GM21367 (cell line): ENCODE data around the gene RNF44.
A peak's percentile ranks its signal among the peaks of the same experiment; 100 is the strongest.

Experiments
- ATAC-seq: cut with Tn5 transposase; IDR thresholded peaks from one replicate; pipeline ENCODE4 v1.9.1; 2021; ENCODE audit not compliant: unreplicated experiment

Gene RNF44

GRCh38 chr5:176536902-176537553 is at the start of gene RNF44:
Gene RNF44 (minus strand): TSS chr5:176537402. CDS start chr5:176532472, 4,930 bp downstream.
- peak; percentile 41 for ATAC-seq

- no peak for ATAC-seq
Observed at GRCh38 chr5:176583076-176583475, 45.9 kb upstream of the RNF44 start.

DNA sequence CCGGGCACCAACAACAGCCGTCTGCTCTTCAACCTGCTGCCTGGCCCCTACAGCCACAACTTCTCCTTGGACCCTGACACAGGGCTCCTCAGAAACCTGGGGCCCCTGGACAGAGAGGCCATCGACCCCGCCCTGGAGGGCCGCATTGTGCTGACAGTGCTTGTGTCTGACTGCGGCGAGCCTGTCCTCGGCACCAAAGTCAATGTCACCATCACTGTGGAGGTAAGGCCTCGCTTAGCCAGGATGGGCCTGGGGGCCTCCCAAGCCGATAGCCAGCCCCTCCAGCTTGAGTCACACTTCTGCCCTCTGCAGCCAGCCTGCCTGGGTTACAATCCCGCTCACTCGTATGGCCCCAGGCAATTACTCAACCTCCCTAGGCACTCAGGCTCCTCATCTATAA is 44.2 kb upstream of the RNF44 start:
- ATAC-seq: no peak

- no peak for ATAC-seq
Observed at GRCh38 chr5:176579323-176579722, 42.1 kb upstream of the RNF44 start.

- ATAC-seq: no peak
Observed at GRCh38 chr5:176578391-176578808, 41.2 kb upstream of the RNF44 start.

DNA sequence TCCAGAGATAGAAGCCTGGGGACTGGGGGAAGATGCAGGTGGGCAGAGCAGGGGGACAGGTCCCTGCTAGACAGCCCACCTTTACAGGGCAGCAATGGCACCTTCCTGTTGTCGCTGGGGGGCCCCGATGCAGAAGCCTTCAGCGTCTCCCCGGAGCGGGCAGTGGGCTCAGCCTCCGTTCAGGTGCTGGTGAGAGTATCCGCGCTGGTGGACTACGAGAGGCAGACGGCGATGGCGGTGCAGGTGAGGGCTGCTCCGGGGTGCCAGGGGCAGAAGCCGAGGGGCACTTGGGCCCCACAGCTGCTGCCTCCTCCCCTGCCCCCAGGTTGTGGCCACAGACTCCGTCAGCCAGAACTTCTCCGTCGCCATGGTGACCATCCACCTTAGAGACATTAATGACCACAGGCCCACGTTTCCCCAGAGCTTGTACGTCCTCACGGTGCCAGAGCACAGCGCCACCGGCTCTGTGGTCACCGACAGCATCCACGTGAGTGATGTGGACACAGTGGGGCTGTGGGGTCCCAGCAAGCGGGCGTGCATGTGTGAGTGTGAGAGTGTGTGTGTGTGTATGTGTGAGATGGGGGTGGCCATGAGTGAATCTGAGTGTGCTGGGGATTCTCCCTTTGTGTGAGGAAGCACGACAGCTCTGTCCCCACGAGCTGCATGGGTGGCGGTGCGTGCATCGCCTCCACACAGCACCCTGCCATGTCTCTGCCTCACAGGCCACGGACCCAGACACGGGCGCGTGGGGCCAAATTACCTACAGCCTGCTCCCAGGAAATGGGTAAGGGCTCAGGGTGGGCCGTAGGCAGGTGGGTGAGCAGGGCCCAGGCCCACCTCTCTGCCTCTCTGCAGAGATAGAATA is 40.3 kb upstream of the RNF44 start:
- ATAC-seq: no peak

DNA sequence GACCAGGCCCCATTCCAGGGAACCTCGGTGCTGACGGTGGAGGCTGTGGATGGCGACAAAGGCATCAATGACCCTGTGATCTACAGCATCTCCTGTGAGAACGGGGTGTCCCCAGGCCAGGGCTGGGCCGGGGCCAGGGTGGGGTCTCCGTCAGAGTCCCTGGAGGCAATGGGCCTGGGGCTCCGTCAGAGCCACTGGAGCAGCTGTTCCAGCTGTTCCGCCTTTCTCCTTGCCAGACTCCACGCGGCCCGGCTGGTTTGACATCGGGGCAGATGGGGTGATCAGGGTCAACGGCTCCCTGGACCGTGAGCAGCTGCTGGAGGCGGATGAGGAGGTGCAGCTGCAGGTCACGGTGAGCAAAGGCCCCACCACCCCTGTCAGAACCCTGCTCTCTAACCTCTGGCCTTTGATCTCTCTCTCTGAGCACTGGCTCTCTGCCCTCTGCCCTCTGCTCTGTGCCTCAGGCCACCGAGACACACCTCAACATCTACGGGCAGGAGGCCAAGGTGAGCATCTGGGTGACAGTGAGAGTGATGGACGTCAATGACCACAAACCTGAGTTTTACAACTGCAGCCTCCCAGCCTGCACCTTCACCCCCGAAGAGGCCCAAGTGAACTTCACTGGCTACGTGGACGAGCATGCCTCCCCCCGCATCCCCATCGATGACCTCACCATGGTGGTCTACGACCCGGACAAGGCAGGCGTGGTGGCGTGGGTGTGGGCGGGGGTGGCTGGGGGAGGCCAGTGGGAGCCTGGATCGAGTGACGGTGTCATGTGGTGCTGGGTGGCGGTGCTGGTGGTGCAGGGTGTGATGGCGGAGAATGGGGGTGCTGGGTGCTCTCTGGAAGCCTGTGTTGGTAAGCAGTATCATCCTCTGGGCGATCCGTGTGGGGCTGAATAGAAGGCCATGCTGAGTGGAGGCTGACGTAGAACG is 38.6 kb upstream of the RNF44 start:
- no peak for ATAC-seq

DNA sequence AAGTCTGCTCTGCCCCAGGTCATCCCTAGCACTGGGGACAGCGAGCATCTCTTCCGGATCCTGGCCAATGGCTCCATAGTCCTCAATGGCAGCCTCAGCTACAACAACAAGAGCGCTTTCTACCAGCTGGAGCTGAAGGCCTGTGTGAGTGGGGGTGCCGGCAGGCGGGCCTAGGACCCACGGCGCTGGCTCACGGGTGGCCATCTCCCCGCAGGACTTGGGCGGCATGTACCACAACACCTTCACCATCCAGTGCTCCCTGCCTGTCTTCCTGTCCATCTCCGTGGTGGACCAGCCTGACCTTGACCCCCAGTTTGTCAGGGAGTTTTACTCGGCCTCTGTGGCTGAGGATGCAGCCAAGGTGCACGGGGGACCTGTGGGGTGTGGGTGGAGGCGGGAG is 37.9 kb upstream of the RNF44 start:
- no peak for ATAC-seq

GRCh38 chr5:176574297-176574591 is 37.0 kb upstream of the RNF44 start:
- no peak for ATAC-seq

DNA sequence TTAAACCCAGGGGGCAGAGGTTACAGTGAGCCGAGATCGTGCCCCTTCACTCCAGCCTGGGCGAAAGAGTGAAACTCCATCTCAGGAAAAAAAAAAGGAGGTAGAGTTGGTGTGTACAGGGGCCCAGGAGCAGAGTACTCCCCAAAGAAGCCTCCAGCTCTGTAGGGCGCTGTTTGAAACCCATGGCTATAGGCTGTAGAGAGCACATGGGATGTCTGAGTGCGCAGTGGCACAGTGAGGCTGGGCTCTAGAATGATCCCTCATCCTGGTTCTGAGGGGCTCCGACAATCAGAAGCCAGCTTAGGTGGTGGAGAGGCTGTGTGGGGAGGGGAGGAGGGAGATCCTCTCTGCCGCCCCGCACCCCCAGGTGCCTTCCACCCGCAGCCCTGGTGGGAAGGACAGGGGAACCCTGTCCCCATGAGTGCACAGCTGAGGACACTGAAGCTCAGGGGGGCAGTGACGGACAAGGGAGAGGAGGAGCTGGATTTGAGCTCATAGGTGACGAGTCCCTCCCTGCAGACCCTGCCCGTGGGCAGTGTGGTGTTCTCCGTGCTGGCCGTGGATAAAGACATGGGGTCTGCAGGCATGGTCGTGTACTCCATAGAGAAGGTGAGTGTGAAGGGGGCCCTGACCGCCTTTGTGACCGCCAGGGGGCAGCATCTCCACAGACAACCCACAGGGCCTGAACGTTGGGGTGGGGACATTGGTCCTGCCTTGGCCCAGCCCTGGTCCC is 36.5 kb upstream of the RNF44 start:
- ATAC-seq: no peak

DNA sequence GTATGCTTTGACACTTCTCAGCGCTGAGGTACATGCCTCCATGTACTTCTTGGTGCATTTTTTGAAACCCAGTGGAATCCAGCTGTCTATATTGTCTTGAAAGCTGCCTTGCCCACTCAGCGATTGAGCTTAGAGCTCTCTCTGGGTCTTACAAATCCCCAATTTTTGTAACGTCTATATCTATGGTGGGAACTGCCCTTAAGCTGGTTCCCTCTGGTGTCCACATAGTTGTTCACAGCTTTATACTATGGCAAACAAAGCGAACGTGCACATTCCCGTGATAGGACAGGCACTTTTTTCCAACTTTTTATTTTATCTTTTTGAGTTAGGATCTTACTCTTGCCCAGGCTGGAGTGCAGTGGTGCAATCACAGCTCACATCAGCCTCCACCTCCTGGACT is 32.8 kb upstream of the RNF44 start:
- ATAC-seq: no peak

- no peak for ATAC-seq
Observed at GRCh38 chr5:176568657-176569056, 31.5 kb upstream of the RNF44 start.

DNA sequence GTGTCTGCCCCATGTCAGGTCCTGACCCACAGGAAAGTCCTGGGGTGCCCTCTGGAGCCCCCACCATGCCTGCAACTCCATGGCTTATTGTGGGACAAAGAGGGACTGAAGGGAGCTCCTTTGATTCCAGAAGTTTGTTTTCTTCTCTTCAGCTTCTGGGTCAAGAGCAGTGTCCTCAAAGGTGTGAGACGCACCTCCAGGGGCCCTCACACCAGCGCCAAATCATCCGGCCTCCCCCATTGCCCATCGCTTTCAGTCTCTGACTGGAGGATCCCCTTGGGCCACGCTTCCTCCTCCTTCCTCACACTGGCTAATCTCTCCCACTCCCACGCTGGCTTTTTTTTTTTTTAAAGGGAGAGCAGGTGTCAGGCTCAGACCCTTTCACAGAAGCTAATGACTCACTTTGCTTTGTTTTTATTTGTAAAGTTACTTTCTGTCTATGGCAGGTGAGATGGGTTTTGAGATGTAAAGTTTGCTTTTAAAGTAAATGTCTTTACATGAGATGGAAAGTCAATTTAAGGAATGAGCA is 28.6 kb upstream of the RNF44 start:
- ATAC-seq: no peak

- no peak for ATAC-seq
Observed at GRCh38 chr5:176564002-176564401, 26.8 kb upstream of the RNF44 start.

- no peak for ATAC-seq
Observed at GRCh38 chr5:176562189-176562588, 25.0 kb upstream of the RNF44 start.

- no peak for ATAC-seq
Observed at GRCh38 chr5:176561259-176561658, 24.1 kb upstream of the RNF44 start.

DNA sequence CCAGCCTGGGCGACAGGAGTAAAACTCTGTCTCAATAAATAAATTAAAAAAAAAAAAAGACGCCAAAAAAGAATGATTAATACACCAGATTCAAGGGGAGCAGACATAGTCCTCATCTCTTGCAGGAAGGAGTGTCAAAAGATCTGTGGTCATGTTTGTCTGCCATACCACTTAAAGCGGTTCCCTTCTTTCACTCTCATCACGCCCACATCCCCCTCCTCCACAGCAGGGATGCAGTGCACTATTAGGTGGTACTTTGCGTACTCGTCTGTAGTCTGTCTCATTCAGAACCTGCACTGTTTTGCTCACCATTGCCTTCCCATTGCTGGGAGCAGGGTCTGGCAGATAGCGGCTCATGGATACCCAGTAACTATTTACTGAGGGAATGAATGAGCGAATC is 23.2 kb upstream of the RNF44 start:
- ATAC-seq: no peak

DNA sequence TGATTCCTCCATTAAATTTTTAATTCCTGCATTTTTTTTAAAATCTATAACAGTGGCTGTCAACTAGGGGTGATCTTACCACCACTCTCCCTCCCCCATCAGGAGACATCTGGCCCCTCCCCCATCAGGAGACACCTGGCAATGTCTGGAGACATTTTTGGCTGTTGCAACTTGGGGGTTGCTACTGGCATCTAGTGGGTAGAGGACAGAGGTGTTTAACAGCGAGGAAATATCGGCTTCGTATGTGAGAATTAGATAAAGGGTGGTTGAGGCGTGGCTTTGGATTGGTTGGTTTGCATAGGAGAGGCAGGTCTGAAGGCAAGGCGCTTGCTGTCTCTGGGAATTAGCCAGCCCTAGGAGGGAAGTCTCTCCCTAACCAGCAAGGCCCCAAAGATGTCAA is 22.5 kb upstream of the RNF44 start:
- ATAC-seq: no peak

DNA sequence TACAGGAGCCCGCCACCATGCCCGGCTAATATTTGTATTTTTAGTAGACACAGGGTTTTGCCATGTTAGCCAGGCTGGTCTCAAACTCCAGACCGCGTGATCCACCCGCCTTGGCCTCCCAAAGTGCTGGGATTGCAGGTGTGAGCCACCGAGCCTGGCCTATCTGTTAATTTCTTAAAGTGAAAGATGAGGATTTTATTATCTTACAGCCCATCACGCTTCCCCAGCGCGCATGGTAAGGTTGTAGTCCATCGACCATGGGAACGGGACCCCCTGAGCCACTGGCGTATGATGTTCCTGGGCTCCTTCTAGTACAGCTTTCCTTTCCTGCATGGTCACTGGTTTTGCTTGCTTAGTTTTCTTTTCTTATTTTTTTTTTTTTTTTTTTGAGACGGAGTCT is 20.6 kb upstream of the RNF44 start:
- no peak for ATAC-seq

DNA sequence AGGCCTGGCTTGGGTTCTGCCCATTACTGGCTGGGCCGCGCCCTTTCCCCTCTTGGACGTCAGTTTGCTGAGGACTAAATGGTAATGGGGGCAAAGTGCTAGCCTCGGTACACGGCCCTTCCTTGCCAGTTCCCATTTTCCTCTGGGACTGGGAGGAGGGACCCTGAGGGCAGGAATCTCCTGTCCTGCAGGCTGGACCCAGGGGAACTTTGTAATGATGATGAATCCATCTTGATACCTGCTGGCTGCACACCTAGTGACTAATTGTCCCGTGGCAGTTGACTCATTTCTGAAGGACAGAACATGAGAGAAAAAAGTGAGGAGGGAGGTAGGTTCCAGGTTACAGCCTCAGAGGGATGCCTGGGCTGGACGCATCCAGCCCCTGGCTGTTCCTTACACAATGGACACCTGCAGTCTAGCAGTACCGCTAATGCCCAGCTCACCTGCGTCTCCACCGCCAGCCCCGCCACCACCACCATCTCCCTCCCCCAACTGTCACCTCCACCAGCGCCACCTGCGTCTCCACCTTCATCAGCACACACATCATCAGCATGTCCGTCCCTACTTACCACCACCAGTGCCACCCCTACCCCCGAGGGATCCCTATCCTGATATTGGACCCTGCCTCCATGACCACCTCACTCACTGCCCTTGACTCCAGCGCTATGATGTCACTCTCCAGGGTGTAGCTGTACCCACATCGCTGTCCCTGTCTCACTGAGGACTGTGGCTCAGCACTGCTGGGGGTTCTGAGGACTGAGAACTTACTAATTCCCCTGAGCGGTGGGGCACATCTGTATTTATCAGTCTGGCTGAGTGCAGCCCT is 16.3 kb upstream of the RNF44 start:
- ATAC-seq: no peak
